ENCODE measurements around the gene KIAA0586. TPM values are rescaled to one million over a fixed set of nuclear protein-coding genes. Genes with fewer than 3 reads are reported as not detected.

The KIAA0586 gene
- total and polyA plus RNA-seq, 9 of the 15 experiments (the other 6 are each of a cell fraction or from before 2014, with no cell fraction given): 11.2 to 30.9 (median 22.6) TPM

GRCh38 chr14:58427281-58428117 lies at the start of gene KIAA0586, which contains the start of gene TIMM9 (continued):
- TF ChIP-seq ZBTB40 (IDR thresholded peaks at IDR 0.05) (peak; percentile 92), ZBTB40 (CRISPR knock-in tag; IDR thresholded peaks at IDR 0.05) (no peak), DPF2 (IDR thresholded peaks at IDR 0.05) (no peak), AFF4 (CRISPR knock-in tag; IDR thresholded peaks at IDR 0.05) (0 out of 2 replicates have a peak, but pooled peaks have one; percentile 12), ARID3A (IDR thresholded peaks at IDR 0.05; ENCODE audit: borderline replicate concordance, low read depth, low read length) (no peak; the same call in 1 of the 2 replicates), NFYB (IDR thresholded peaks at IDR 0.05; ENCODE audit: extremely low read depth, insufficient read length) (no peak), DMBX1 (CRISPR knock-in tag; IDR thresholded peaks at IDR 0.05; ENCODE audit: borderline replicate concordance) (no peak), NUFIP1 (IDR thresholded peaks at IDR 0.05; ENCODE audit: partially characterized antibody) (peak; percentile 38), ZNF79 (CRISPR knock-in tag; IDR thresholded peaks at IDR 0.05; ENCODE audit: low read depth) (0 out of 2 replicates have a peak, but pooled peaks have one; percentile 15)
